H1 (cell line): ENCODE measurements around the gene HRH2. TPM values are rescaled to one million over a fixed set of nuclear protein-coding genes. Genes with fewer than 3 reads are reported as not detected.

Experiments used
- CTCF ChIA-PET: fragments of 300-600 bp; sonication (Branson Sonifier 250); formaldehyde crosslinking; loops from one replicate; lab custom pipeline; 2021; ENCODE audit not compliant: partially characterized antibody; lab: Charles Lee
- POLR2A ChIA-PET: fragments of 300-600 bp; sonication (Branson Sonifier 250); formaldehyde crosslinking; loops from one replicate; lab custom pipeline; 2021; ENCODE audit warnings: inconsistent platforms; ENCODE audit not compliant: partially characterized antibody; lab: Charles Lee
- DNase-seq, 2 experiments: peaks; one replicate each; pipeline versions ENCODE4 v3.0.0 to v3.0.0-alpha.2; 2010 to 2022; ENCODE audit warnings: low spot score in 2 of 2, low read depth in 1 of 2, mixed read lengths in 1 of 2
- FAIRE-seq: peaks from 2 replicates; lab custom pipeline; 2011; peaks lifted over from hg19 to GRCh38; lab: Jason Lieb, UNC
- H2AFZ ChIP-seq: 2 replicates; pipeline ENCODE4 v1.8.1; 2012; ENCODE audit warnings: low read length, inconsistent platforms
- H2AK5ac ChIP-seq: 2 replicates; pipeline ENCODE4 v1.6.1; 2013; ENCODE audit warnings: low read depth, low read length
- H2BK120ac ChIP-seq: replicated peaks from 2 replicates; pipeline ENCODE3; 2013; ENCODE audit warnings: low read depth, low read length, inconsistent platforms
- H2BK12ac ChIP-seq: 2 replicates; pipeline ENCODE4 v1.6.1; 2013; ENCODE audit warnings: low read depth, low read length
- H2BK15ac ChIP-seq: 2 replicates; pipeline ENCODE4 v1.6.1; 2013; ENCODE audit warnings: low read length
- H2BK20ac ChIP-seq: 2 replicates; pipeline ENCODE4 v1.6.1; 2013; ENCODE audit warnings: low read length
- H2BK5ac ChIP-seq: 2 replicates; pipeline ENCODE4 v1.6.1; 2013; ENCODE audit warnings: low read depth, low read length
- H3K14ac ChIP-seq: 2 replicates; pipeline ENCODE4 v1.6.1; 2013; ENCODE audit warnings: inconsistent platforms; ENCODE audit not compliant: insufficient read length
- H3K18ac ChIP-seq: 2 replicates; pipeline ENCODE4 v1.6.1; 2013; ENCODE audit warnings: low read length; ENCODE audit errors: extremely low read depth
- H3K23ac ChIP-seq: 2 replicates; pipeline ENCODE4 v1.6.1; 2013; ENCODE audit warnings: inconsistent platforms; ENCODE audit not compliant: insufficient read length
- H3K23me2 ChIP-seq: 2 replicates; pipeline ENCODE4 v1.6.1; 2013; ENCODE audit warnings: low read depth, low read length
- H3K27ac ChIP-seq: 2 replicates; pipeline ENCODE4 v1.6.1; 2011; ENCODE audit warnings: low read depth, low read length, inconsistent platforms
- H3K27me3 ChIP-seq, 4 experiments: replicated peaks in 1 of 4; 1 replicate in 1 of 4; 2 replicates in 3 of 4; pipeline versions ENCODE4 v1.6.1 to v1.8.1; 2011 to 2013; ENCODE audit warnings: low read length in 3 of 4, mild to moderate bottlenecking in 3 of 4, inconsistent platforms in 2 of 4, mixed read lengths in 2 of 4, moderate library complexity in 1 of 4; ENCODE audit not compliant: control insufficient read depth in 3 of 4, insufficient read depth in 3 of 4; ENCODE audit errors: extremely low read depth in 1 of 4
- H3K36me3 ChIP-seq, 4 experiments: 2 replicates each; pipeline versions ENCODE4 v1.6.1 to v1.8.1; 2011 to 2013; ENCODE audit warnings: mild to moderate bottlenecking in 4 of 4, low read length in 3 of 4, moderate library complexity in 2 of 4, control low read depth in 1 of 4, inconsistent platforms in 1 of 4; ENCODE audit not compliant: insufficient read depth in 4 of 4, control insufficient read depth in 2 of 4
- H3K4ac ChIP-seq: replicated peaks from 2 replicates; pipeline ENCODE3; 2013; ENCODE audit warnings: low read length, low read depth, mixed read lengths, inconsistent platforms; ENCODE audit not compliant: insufficient read length
- H3K4me1 ChIP-seq, 4 experiments: replicated peaks in 1 of 4; 1 replicate in 1 of 4; 2 replicates in 3 of 4; pipeline versions ENCODE4 v1.6.1 to v1.8.1; 2011 to 2013; ENCODE audit warnings: low read length in 3 of 4, inconsistent platforms in 2 of 4, mixed read lengths in 1 of 4; ENCODE audit not compliant: insufficient read depth in 4 of 4, control insufficient read depth in 3 of 4
- H3K4me2 ChIP-seq, 2 experiments: 2 replicates each; pipeline versions ENCODE4 v1.6.1 to v1.8.1; 2011 to 2013; ENCODE audit warnings: low read depth in 2 of 2, low read length in 2 of 2, control low read depth in 1 of 2, inconsistent platforms in 1 of 2, mild to moderate bottlenecking in 1 of 2; ENCODE audit not compliant: insufficient read depth in 1 of 2
- H3K4me3 ChIP-seq, 4 experiments: fragments of 200-600, 300-600 bp in 1 of 4; sonication (generic), shearing (Covaris generic), sonication (Bioruptor Twin) in 1 of 4; 2 replicates each; pipeline versions ENCODE4 v1.5.1 to v1.8.1; 2011 to 2016; ENCODE audit warnings: low read length in 4 of 4, low read depth in 3 of 4, control low read depth in 2 of 4, inconsistent platforms in 2 of 4, mild to moderate bottlenecking in 2 of 4, mixed read lengths in 1 of 4, moderate library complexity in 1 of 4; ENCODE audit not compliant: insufficient read depth in 2 of 4; ENCODE audit errors: extremely low read depth in 1 of 4
- H3K56ac ChIP-seq: replicated peaks from 2 replicates; pipeline ENCODE3; 2013; ENCODE audit warnings: low read depth, mild to moderate bottlenecking, mixed read lengths, low read length, inconsistent platforms; ENCODE audit not compliant: insufficient read length
- H3K79me1 ChIP-seq: 2 replicates; pipeline ENCODE4 v1.6.1; 2013; ENCODE audit warnings: low read depth, low read length, control low read depth
- H3K79me2 ChIP-seq, 2 experiments: 2 replicates each; pipeline versions ENCODE4 v1.6.1 to v1.8.1; 2012 to 2013; ENCODE audit warnings: low read length in 2 of 2, mild to moderate bottlenecking in 2 of 2, inconsistent platforms in 1 of 2; ENCODE audit not compliant: insufficient read depth in 2 of 2, control insufficient read depth in 1 of 2
- H3K9ac ChIP-seq, 4 experiments: replicated peaks in 1 of 4; 1 replicate in 1 of 4; 2 replicates in 3 of 4; pipeline versions ENCODE4 v1.6.1 to v1.8.1; 2011 to 2013; ENCODE audit warnings: low read depth in 3 of 4, low read length in 3 of 4, control low read depth in 2 of 4, mild to moderate bottlenecking in 2 of 4, moderate library complexity in 2 of 4, inconsistent platforms in 1 of 4; ENCODE audit errors: extremely low read depth in 1 of 4
- H3K9me3 ChIP-seq, 2 experiments: 2 replicates each; pipeline versions ENCODE4 v1.6.1 to v1.8.1; 2012 to 2013; ENCODE audit warnings: mild to moderate bottlenecking in 2 of 2, moderate library complexity in 2 of 2, control low read depth in 1 of 2, inconsistent platforms in 1 of 2, low read depth in 1 of 2, low read length in 1 of 2, mixed read lengths in 1 of 2; ENCODE audit not compliant: insufficient read depth in 2 of 2
- H4K20me1 ChIP-seq, 2 experiments: replicated peaks in 1 of 2; 2 replicates each; pipeline versions ENCODE3 to v1.8.1; 2011 to 2013; ENCODE audit warnings: inconsistent platforms in 2 of 2, low read length in 2 of 2, mild to moderate bottlenecking in 1 of 2; ENCODE audit not compliant: insufficient read depth in 2 of 2, control insufficient read depth in 1 of 2
- H4K5ac ChIP-seq: 2 replicates; pipeline ENCODE4 v1.6.1; 2013; ENCODE audit warnings: low read length, low read depth, mixed read lengths, inconsistent platforms; ENCODE audit not compliant: insufficient read length
- H4K8ac ChIP-seq: 2 replicates; pipeline ENCODE4 v1.8.0; 2013; ENCODE audit warnings: mild to moderate bottlenecking, moderate library complexity, low read length, inconsistent platforms; ENCODE audit not compliant: insufficient read depth; ENCODE audit errors: extremely low read depth
- H4K91ac ChIP-seq: replicated peaks from 2 replicates; pipeline ENCODE3; 2013; ENCODE audit warnings: low read length, mixed read lengths, inconsistent platforms; ENCODE audit not compliant: insufficient read length
- BCL11A ChIP-seq, 2 experiments: IDR thresholded peaks; one replicate each; pipeline ENCODE4 v1.6.1; 2011; ENCODE audit warnings: low read depth in 2 of 2, low read length in 2 of 2, mild to moderate bottlenecking in 2 of 2
- CBX8 ChIP-seq: fragments of 300-800, 300-1000 bp; sonication (generic); IDR thresholded peaks from 2 replicates; pipeline ENCODE4 v1.7.1; 2016; ENCODE audit warnings: low read depth, low read length, borderline replicate concordance
- E2F6 ChIP-seq: IDR thresholded peaks from 2 replicates; pipeline ENCODE4 v1.6.1; 2012; ENCODE audit warnings: inconsistent platforms
- EGR1 ChIP-seq: IDR thresholded peaks from 2 replicates; pipeline ENCODE4 v1.6.1; 2011; ENCODE audit warnings: low read depth, low read length, borderline replicate concordance
- GABPA ChIP-seq: IDR thresholded peaks from 2 replicates; pipeline ENCODE4 v1.6.1; 2011; ENCODE audit warnings: mild to moderate bottlenecking, low read length, moderate library complexity, borderline replicate concordance; ENCODE audit not compliant: insufficient read depth
- GTF2F1 ChIP-seq: IDR thresholded peaks from 2 replicates; pipeline ENCODE4 v1.6.1; 2012; ENCODE audit warnings: low read depth, low read length, improper control_type of control experiment, borderline replicate concordance
- HDAC2 ChIP-seq, 2 experiments: fragments of 300-600 bp in 1 of 2; sonication (generic) in 1 of 2; IDR thresholded peaks; 2 replicates each; pipeline ENCODE4 v1.6.1; 2011 to 2012; ENCODE audit warnings: low read depth in 2 of 2, low read length in 2 of 2, mild to moderate bottlenecking in 2 of 2, moderate library complexity in 2 of 2, borderline replicate concordance in 1 of 2, inconsistent platforms in 1 of 2
- MAFK ChIP-seq: IDR thresholded peaks from 2 replicates; pipeline ENCODE4 v1.6.1; 2012; ENCODE audit warnings: low read depth, mild to moderate bottlenecking, improper control_type of control experiment, low read length
- POU5F1 ChIP-seq: IDR thresholded peaks from 2 replicates; pipeline ENCODE4 v1.6.1; 2011; ENCODE audit warnings: low read depth, mild to moderate bottlenecking, low read length, moderate library complexity
- SAP30 ChIP-seq: fragments of 300-600 bp; sonication (generic); IDR thresholded peaks from 2 replicates; pipeline ENCODE4 v1.7.1; 2012; ENCODE audit warnings: low read length, moderate library complexity, mild to moderate bottlenecking, inconsistent platforms; ENCODE audit not compliant: insufficient read depth, insufficient replicate concordance
- SRF ChIP-seq: IDR thresholded peaks from 2 replicates; pipeline ENCODE4 v1.6.1; 2011; ENCODE audit warnings: mild to moderate bottlenecking, low read depth, low read length, moderate library complexity
- WGBS, 2 experiments: shearing (Covaris generic) in 1 of 2; methylation state at CpG; one replicate each; pipeline versions ENCODE4 v1.1.6 to v1.1.7; 2013 to 2015; ENCODE audit warnings: low lambda C conversion rate in 2 of 2, mixed read lengths in 2 of 2, inconsistent platforms in 1 of 2, low coverage in 1 of 2, missing lambda C conversion rate in 1 of 2; ENCODE audit not compliant: insufficient replicate concordance in 2 of 2, insufficient coverage in 1 of 2, insufficient read length in 1 of 2; ENCODE audit errors: extremely low coverage in 1 of 2, missing lambda C conversion rate in 1 of 2; 5-methylcytosine and 5-hydroxymethylcytosine counted together
- polyA plus RNA-seq, 7 experiments: library from polyadenylated mRNA; depleted of rRNA in 3 of 7; stranded (reverse) in 5 of 7; unstranded in 2 of 7; fragments of >200 nt in 5 of 7; fragments of 200-250 nt in 2 of 7; gene quantifications; 1 replicate in 5 of 7; 2 replicates in 1 of 7; 4 replicates in 1 of 7; pipeline versions ENCODE4 v1.2.1 to v1.2.3, GENCODE V29; 2011 to 2013; ENCODE audit warnings: missing spikeins in 2 of 7, mixed read lengths in 2 of 7
- total RNA-seq: library from RNA; stranded (reverse); fragmentation: NEBNext Ultra II Directional; extraction: Animal tissue kit (Norgen Biotek cat#: 25700); gene quantifications from 2 replicates; pipeline ENCODE4 v1.2.1, GENCODE V29; 2021

HRH2 gene
- total and polyA plus RNA-seq, 2 of the 8 experiments (the other 6 are each of a cell fraction or from before 2014, with no cell fraction given): 7.8 to 8.1 TPM

GRCh38 chr5:175640106-175640775 is 17.6 kb upstream of the HRH2 start:
- no peaks in the 10 kb centered on the region for H3K23me2 ChIP-seq
- no peak overlapping the region for H3K4me3 ChIP-seq
- peaks cover 6 to 25% (median 12%) of the 10 kb centered on the region in 4 experiments for H3K4me1 ChIP-seq
- H3K18ac ChIP-seq: peak overlapping the region; percentile 38; the same call in 1 of the 2 replicates
- no peak overlapping the region for H4K8ac ChIP-seq
- no peaks in the 10 kb centered on the region for H3K79me2 ChIP-seq
- no peak overlapping the region for H2BK120ac ChIP-seq
- H4K91ac ChIP-seq: peak overlapping the region; percentile 48
- no peaks in the 10 kb centered on the region; a peak in 1 of 7 replicates for H3K27me3 ChIP-seq
- H2BK20ac ChIP-seq: peak overlapping the region; percentile 92; the same call in 1 of the 2 replicates
- no peak overlapping the region for H3K14ac ChIP-seq
- H3K56ac ChIP-seq: no peak overlapping the region
- DNase-seq (no peak), FAIRE-seq (no peak)
- no peaks in the 10 kb centered on the region for H4K20me1 ChIP-seq
- ChIA-PET POLR2A (interaction anchor here (1.0 to 1.4 kb wide), 4 partner anchors 10 to 93 kb away, joined by 3 to 4 read pairs (median 3); no protein-coding TSS in a partner anchor), CTCF (interaction anchor here (1.9 to 3.6 kb wide), 3 partner anchors 12 to 21 kb away, joined by 9 to 18 read pairs (median 14); partner anchors contain the start of gene HRH2)
- H2BK12ac ChIP-seq: peak overlapping the region; percentile 13; the same call in 1 of the 2 replicates
- no peak overlapping the region for H3K4ac ChIP-seq
- H3K9me3 ChIP-seq: no peaks in the 10 kb centered on the region
- 72% methylated on average over 9 of the region's 9 CpGs; no CpG with 5 or more reads in 1 of the 2 experiments for WGBS, 2 experiments
- H3K9ac ChIP-seq: no peak overlapping the region
- 0 out of 2 replicates have a peak overlapping the region, but pooled peaks have one; percentile 53 for H2BK15ac ChIP-seq
- no peaks in the 10 kb centered on the region for H3K36me3 ChIP-seq
- peak overlapping the region; percentile 3; the same call in 1 of the 2 replicates for H2BK5ac ChIP-seq
- H3K79me1 ChIP-seq: no peaks in the 10 kb centered on the region
- H2AFZ ChIP-seq: no peak overlapping the region
- H3K27ac ChIP-seq: no peak overlapping the region
- no peak overlapping the region; a peak in 1 of 4 replicates for H3K4me2 ChIP-seq
- no peak overlapping the region for H4K5ac ChIP-seq
- no peak overlapping the region for H2AK5ac ChIP-seq
- no peak overlapping the region for H3K23ac ChIP-seq
- TF ChIP-seq SRF: no peak
- TF ChIP-seq CBX8: no peak
- TF ChIP-seq POU5F1: no peak
- no peak for TF ChIP-seq BCL11A (IDR thresholded peaks at IDR 0.05; ENCODE audit: low read depth in 2 of 2, low read length in 2 of 2)
- TF ChIP-seq EGR1: no peak
- no peak for TF ChIP-seq GABPA
- TF ChIP-seq GTF2F1: no peak
- no peak for TF ChIP-seq HDAC2 (IDR thresholded peaks at IDR 0.05; ENCODE audit: borderline replicate concordance in 1 of 2, low read depth in 2 of 2, low read length in 2 of 2)
- TF ChIP-seq SAP30: no peak
- no peak for TF ChIP-seq E2F6
- TF ChIP-seq MAFK: no peak
